HG03060 (cell line): Measurements from ENCODE around the gene COX19.

Experiments used
- ATAC-seq: cut with Tn5 transposase; IDR thresholded peaks from one replicate; pipeline ENCODE4 v1.9.1; 2021; ENCODE audit warnings: low read depth, moderate number of reproducible peaks; ENCODE audit not compliant: unreplicated experiment

Gene COX19

DNA sequence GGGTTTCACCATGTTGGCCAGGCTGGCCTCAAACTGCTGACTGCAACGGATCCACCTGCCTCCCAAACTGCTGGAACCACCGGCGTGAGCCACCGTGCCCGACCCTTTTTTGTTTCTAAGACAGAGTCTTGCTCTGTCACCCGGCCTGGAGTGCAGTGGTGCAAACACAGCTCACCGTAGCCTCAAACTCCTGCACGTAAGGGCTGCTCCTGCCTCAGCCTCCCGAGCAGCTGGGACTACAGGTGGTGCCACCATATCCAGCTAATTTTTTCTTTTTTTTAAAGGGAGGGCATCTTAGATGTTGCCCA, 57.3 kb downstream of the COX19 start:
- ATAC-seq, result no peak

DNA sequence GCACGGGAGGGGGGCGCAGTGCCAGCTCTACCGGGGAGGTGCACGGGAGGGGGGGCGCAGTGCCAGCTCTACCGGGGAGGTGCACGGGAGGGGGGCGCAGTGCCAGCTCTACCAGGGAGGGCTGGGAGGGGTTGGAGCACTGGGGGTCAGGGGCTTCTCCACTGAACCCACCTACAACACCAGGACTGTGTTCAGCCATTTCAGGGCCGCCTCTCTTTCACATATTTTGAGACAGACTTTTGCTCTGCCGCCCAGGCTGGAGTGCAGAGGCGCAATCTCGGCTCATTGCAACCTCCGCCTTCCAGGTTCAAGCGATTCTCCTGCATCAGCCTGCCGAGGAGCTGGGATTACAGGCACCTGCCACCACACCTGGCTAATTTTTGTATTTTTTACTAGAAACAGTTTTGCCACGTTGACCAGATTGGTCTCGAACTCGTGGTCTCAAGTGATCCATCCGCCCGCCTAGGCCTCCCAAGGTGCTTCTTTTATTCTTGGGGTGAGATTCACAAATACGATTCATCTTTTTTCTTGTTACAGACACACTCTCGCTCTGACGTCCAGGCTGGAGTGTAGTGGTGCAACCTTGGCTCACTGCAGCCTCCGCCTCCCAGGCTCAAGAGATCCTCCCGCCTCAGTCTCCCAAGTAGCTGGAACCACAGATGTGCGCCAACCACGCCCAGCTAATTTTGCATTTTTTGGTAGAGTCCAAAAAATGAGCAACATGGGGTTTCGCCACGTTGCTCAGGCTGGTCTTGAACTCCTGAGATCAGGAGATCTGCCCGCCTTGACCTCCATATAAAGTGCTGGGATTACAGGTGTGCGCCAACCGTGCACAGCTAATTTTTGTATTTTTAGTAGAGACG, 57.9 kb downstream of the COX19 start:
- no peak for ATAC-seq

GRCh38 chr7:916291-916941, 58.9 kb downstream of the COX19 start:
- ATAC-seq, result no peak
